ENCODE results near the gene DENND1A.

DNA sequence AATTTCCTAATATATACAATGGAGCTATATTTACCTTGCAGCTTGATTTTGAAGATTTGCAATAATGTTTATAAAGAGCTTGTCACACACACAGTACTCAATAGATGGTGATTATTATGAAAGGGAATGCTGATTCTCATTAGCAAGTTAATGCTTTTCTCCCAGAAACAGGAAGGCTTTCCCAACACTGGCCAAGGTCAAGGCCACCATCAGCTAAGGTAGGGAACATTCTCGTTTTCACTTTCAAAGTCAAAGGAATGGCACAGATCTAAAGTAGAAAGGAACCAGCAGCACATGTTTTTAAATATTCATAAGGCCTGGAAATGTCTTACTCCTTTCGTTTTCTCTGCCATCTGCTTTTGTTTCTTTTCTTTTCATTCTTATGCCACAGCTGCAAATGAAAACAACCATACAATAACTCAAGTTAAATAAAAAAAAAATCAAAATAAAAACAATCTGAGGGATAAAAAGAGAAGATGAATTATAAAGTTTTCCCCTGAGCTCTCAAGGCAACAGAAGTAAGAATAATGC is 307.1 kb downstream of the DENND1A start:
- TF ChIP-seq ELF4 (IDR thresholded peaks at IDR 0.05): no peak
- no peak for TF ChIP-seq BHLHE40 (IDR thresholded peaks at IDR 0.05; ENCODE audit: borderline replicate concordance)
- no peak for TF ChIP-seq SUZ12 (IDR thresholded peaks at IDR 0.05)
- no peak for TF ChIP-seq ARNT (IDR thresholded peaks at IDR 0.05)

Measured in HEK293T (cell line).